ENCODE measurements around the gene SON. TPM values are rescaled to one million over a fixed set of nuclear protein-coding genes. Genes with fewer than 3 reads are reported as not detected.
"Not testable (repeated sequence)": the region's sequence is repeated elsewhere in the genome, so short reads cannot be mapped to it uniquely, and the experiment has no call there.

The SON gene
- polyA plus RNA-seq, 1 experiment: 103 TPM

DNA sequence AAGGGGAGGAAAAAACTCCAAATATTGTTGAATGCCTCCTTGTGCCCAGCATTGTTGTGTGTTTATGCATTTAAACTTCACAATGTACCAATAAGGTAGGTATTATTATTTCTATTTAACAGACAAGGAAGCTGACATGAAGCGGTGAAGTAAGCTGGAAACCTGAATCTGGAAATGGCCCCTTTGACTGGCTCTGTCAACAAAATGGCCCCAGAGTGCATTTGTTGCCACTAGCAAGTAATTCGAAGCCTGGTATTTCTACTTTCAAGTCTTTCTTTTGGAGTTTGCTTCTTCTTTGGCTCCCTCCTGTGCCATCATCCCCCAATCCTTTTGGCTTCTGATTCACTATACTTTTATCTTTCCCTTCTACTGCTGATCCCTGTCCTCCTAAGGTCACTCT is 75.6 kb downstream of the SON start:
- Histone ChIP-seq H3K27me3 (ENCODE audit: control insufficient read depth, insufficient read depth, low read length) (no peaks in the 10 kb centered on the region), H3K27ac (ENCODE audit: low read depth, low read length) (no peak overlapping the region), H3K4me3 (ENCODE audit: low read depth, low read length) (no peak overlapping the region), H3K9me3 (ENCODE audit: control insufficient read depth, insufficient read depth, low read length) (no peaks in the 10 kb centered on the region; the same call in 1 of the 2 replicates)
- CTCF ChIA-PET: interaction anchor here (4.5 kb wide), 1 partner anchor 12 kb away, joined by 51 read pairs; no protein-coding TSS in a partner anchor
- DNase-seq (ENCODE audit: low read depth, low spot score): no peak
- TF ChIP-seq, protein P1, sequence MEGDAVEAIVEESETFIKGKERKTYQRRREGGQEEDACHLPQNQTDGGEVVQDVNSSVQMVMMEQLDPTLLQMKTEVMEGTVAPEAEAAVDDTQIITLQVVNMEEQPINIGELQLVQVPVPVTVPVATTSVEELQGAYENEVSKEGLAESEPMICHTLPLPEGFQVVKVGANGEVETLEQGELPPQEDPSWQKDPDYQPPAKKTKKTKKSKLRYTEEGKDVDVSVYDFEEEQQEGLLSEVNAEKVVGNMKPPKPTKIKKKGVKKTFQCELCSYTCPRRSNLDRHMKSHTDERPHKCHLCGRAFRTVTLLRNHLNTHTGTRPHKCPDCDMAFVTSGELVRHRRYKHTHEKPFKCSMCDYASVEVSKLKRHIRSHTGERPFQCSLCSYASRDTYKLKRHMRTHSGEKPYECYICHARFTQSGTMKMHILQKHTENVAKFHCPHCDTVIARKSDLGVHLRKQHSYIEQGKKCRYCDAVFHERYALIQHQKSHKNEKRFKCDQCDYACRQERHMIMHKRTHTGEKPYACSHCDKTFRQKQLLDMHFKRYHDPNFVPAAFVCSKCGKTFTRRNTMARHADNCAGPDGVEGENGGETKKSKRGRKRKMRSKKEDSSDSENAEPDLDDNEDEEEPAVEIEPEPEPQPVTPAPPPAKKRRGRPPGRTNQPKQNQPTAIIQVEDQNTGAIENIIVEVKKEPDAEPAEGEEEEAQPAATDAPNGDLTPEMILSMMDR (IDR thresholded peaks at IDR 0.05; ENCODE audit: low read depth, low read length): no peak
- POLR2A ChIA-PET: no interaction called here

DNA sequence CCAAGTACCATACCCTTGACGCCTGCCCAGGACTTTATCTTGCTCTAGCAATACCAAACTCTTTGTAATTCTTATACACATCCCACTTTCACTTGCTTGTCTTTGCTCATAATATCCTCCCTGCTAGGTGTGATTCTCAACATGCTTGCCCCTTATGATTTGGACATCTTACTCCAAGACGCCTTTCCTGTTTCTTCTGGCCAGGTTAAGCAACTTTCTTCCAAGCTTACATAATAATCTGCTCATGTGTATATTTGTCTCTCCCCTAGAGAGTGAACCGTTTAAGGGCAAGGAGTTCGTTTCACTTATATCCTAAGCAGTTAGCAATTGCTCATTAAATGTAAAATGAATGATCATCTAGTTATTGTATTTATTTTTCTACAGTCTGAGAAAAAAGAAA is 76.9 kb downstream of the SON start:
- DNase-seq (ENCODE audit: low read depth, low spot score): no peak
- Histone ChIP-seq H3K9me3 (ENCODE audit: control insufficient read depth, insufficient read depth, low read length) (no peaks in the 10 kb centered on the region), H3K4me3 (ENCODE audit: low read depth, low read length) (no peak overlapping the region), H3K27me3 (ENCODE audit: control insufficient read depth, insufficient read depth, low read length) (no peaks in the 10 kb centered on the region), H3K27ac (ENCODE audit: low read depth, low read length) (no peak overlapping the region)
- CTCF ChIA-PET: interaction anchor here (0.6 to 4.5 kb wide), 3 partner anchors 14 to 503 kb away, joined by 3 to 51 read pairs (median 3); no protein-coding TSS in a partner anchor
- TF ChIP-seq, protein P1 (IDR thresholded peaks at IDR 0.05; ENCODE audit: low read depth, low read length): no peak
- POLR2A ChIA-PET: no interaction called here

DNA sequence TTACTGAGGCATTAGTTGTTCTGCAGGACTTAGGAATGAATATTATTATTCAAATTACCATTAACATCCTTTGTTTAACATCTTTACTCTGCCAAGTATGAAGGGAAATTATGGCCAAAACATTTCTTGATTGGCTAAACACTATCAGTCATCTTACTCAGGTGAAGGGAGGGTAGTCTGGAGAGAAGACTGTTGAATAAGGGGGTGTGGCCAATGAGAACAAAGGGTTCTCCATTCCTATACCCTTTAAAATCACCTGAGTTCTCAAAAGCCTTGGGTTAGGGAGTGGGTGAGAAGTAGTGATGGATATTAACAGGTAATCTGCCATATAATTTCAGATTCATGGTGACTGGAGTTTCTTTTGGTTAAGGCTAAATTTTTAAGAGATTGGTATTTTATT is 79.4 kb downstream of the SON start:
- ChIA-PET POLR2A (no interaction called here), CTCF (interaction anchor here (4.5 kb wide), 1 partner anchor 16 kb away, joined by 51 read pairs; no protein-coding TSS in a partner anchor)
- Histone ChIP-seq H3K27me3 (ENCODE audit: control insufficient read depth, insufficient read depth, low read length) (no peaks in the 10 kb centered on the region), H3K9me3 (ENCODE audit: control insufficient read depth, insufficient read depth, low read length) (no peaks in the 10 kb centered on the region), H3K27ac (ENCODE audit: low read depth, low read length) (no peak overlapping the region), H3K4me3 (ENCODE audit: low read depth, low read length) (no peak overlapping the region)
- no peak for DNase-seq (ENCODE audit: low read depth, low spot score)
- TF ChIP-seq, protein P1 (IDR thresholded peaks at IDR 0.05; ENCODE audit: low read depth, low read length): no peak

DNA sequence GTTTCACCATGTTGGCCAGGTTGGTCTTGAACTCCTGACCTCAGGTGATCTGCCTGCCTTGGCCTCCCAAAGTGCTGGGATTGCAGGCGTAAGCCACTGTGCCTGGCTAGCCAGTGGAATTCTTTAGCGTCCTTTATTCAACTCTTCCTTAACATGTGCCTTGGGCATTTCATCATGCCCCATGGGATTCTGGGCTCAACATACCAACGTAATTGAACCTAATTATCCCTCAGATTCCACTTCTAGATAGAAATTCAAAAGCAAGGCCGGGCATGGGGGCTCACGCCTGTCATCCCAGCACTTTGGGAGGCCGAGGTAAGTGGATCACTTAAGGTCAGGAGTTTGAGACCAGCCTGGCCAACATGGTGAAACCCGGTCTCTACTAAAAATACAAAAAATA is 83.3 kb downstream of the SON start:
- DNase-seq (ENCODE audit: low read depth, low spot score); POLR2A ChIA-PET: not testable (repeated sequence)
- CTCF ChIA-PET: interaction anchor here (0.6 to 1.2 kb wide), 2 partner anchors 20 to 46 kb away, joined by 5 to 7 read pairs; no protein-coding TSS in a partner anchor

More for the DNA sequence above, 83.3 kb downstream of the SON start:
- not testable (repeated sequence) for H3K27ac ChIP-seq (ENCODE audit: low read depth, low read length); H3K9me3 ChIP-seq (ENCODE audit: control insufficient read depth, insufficient read depth, low read length); H3K27me3 ChIP-seq (ENCODE audit: control insufficient read depth, insufficient read depth, low read length); H3K4me3 ChIP-seq (ENCODE audit: low read depth, low read length)

Other genes with a start within 250 kb of the SON start
- 17.0 and 21.2 TPM in 2 replicates for gene IFNAR1, start 218.1 kb upstream of the SON start, polyA plus RNA-seq (2011; rRNA removed)
- 90.8 and 93.4 TPM in 2 replicates for gene IFNGR2, start 139.6 kb upstream of the SON start, polyA plus RNA-seq (2011; rRNA removed)
- gene TMEM50B, start 63.1 kb upstream of the SON start, polyA plus RNA-seq (2011; rRNA removed): 24.4 and 33.8 TPM in 2 replicates
- gene DNAJC28, start 51.3 kb upstream of the SON start, polyA plus RNA-seq (2011; rRNA removed): 1.3 and 1.9 TPM in 2 replicates
- 26.1 and 31.4 TPM in 2 replicates for gene GART, start 921 bp upstream of the SON start, polyA plus RNA-seq (2011; rRNA removed)
- gene DONSON, start 45.6 kb downstream of the SON start, polyA plus RNA-seq (2011; rRNA removed): 15.2 and 20.7 TPM in 2 replicates
- gene CRYZL1, start 98.7 kb downstream of the SON start, polyA plus RNA-seq (2011; rRNA removed): 43.9 and 58.4 TPM in 2 replicates
- gene ITSN1, start 99.5 kb downstream of the SON start, polyA plus RNA-seq (2011; rRNA removed): 51.5 and 54.3 TPM in 2 replicates